Lower leg skin (tissue), 4 donors: ENCODE data around the gene SH3D19. TPM values are rescaled to one million over a fixed set of nuclear protein-coding genes. Genes with fewer than 3 reads are reported as not detected.

Experiments
- DNase-seq, 2 donors: peaks; one replicate each; pipeline ENCODE4 v3.0.0-alpha.2; 2019; ENCODE audit warnings: low spot score in 2 of 2
- H3K4me3 ChIP-seq: fragments of 200-600 bp; sonication (generic); 2 replicates; pipeline ENCODE4 v1.5.1; 2017; ENCODE audit warnings: mild to moderate bottlenecking, low read depth; ENCODE audit not compliant: poor library complexity, severe bottlenecking
- CTCF ChIP-seq, 3 donors: fragments of 450-650 bp; IDR thresholded peaks; one replicate each; pipeline ENCODE4 v1.5.1; 2016; ENCODE audit warnings: antibody characterized with exemption in 3 of 3, mild to moderate bottlenecking in 3 of 3, moderate library complexity in 2 of 3
- POLR2A ChIP-seq, 2 donors: fragments of 450-650 bp; IDR thresholded peaks; one replicate each; pipeline ENCODE4 v1.6.1; 2016 to 2017; ENCODE audit warnings: antibody characterized with exemption in 2 of 2, mild to moderate bottlenecking in 1 of 2, moderate library complexity in 1 of 2
- WGBS, 2 donors: methylation state at CpG; one replicate each; pipeline ENCODE4 v1.1.5; 2018; 5-methylcytosine and 5-hydroxymethylcytosine counted together
- intact Hi-C: fragments of 100-400 bp; cut with DNase I; formaldehyde crosslinking; loops from one replicate; pipeline ENCODE4 v1.15.0; 2023; ENCODE audit warnings: low total_unique reads
- total RNA-seq, 4 donors: library from RNA; depleted of rRNA; stranded (reverse); fragments of >200 nt; gene quantifications; one replicate each; pipeline ENCODE4 v1.1.0, GENCODE V29; 2016

The SH3D19 gene
- total RNA-seq, 4 donors from 2014 or later: 70.8 to 82.5 (median 78.6) TPM

DNA sequence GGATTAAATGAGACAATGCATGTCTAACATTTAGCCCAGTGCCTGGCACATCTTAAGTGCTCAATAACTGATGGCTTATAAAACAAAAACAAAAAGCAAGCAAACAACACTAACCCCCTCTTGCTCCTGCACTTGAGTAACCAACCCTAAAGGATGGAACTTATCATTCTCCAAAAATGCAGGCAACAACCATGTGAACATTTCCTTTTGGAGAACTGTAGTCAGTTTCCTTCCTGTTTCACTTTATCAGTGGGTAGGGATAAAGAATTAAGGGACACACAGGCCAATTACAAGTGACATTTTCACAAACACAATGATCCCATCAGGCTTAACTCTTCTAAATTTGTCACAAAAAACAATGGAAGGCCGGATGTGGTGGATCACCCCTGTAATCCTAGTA, 195.6 kb downstream of the SH3D19 start:
- 84 to 96% methylated on average over 1 of the region's 1 CpG for WGBS, 2 donors
- H3K4me3 ChIP-seq: no peak overlapping the region
- no peak for DNase-seq
- TF ChIP-seq POLR2A (IDR thresholded peaks at IDR 0.05) (no peak), CTCF (IDR thresholded peaks at IDR 0.05) (no peak)
- intact Hi-C loops: no loop called here

DNA sequence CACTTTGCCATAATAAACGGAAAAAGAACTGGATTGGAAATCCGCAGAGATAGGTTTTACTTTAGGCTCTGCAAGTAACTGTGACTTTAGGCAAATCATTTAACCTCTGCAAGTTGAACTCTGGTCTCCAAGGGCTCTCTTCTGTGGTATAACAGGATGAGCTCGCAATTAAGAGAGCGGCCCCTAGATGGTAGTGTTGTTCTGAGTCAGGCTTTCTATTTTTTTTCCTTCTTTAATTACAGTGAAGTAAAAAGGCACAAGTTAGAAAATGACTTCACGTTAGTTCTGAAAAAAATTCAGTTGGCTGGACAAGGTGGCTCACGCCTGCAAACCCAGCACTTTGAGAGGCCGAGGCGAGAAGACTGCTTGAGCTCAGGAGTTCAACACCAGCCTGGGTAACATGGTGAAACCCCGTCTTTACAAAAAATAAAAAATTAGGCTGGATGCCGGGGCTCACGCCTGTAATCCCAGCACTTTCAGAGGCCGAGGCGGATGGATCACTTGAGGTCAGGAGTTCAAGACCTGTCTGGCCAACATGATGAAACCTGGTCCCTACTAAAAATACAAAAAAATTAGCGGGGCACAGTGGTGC, 207.9 kb downstream of the SH3D19 start:
- WGBS, 2 donors: 41 to 43% methylated on average over 13 to 14 of the region's 14 CpGs
- DNase-seq: peak in 1 of 2 donors; percentile 58
- no peak overlapping the region for H3K4me3 ChIP-seq
- TF ChIP-seq CTCF (IDR thresholded peaks at IDR 0.05) (peak in 1 of 3 donors; percentile 34), POLR2A (IDR thresholded peaks at IDR 0.05) (no peak)
- intact Hi-C loops: no loop called here

GRCh38 chr4:151114986-151115385, 210.4 kb downstream of the SH3D19 start:
- 77 to 80% methylated on average over 5 of the region's 5 CpGs for WGBS, 2 donors
- TF ChIP-seq CTCF (IDR thresholded peaks at IDR 0.05) (no peak), POLR2A (IDR thresholded peaks at IDR 0.05) (no peak)
- intact Hi-C loops: no loop called here
- DNase-seq: no peak
- no peak overlapping the region for H3K4me3 ChIP-seq

DNA sequence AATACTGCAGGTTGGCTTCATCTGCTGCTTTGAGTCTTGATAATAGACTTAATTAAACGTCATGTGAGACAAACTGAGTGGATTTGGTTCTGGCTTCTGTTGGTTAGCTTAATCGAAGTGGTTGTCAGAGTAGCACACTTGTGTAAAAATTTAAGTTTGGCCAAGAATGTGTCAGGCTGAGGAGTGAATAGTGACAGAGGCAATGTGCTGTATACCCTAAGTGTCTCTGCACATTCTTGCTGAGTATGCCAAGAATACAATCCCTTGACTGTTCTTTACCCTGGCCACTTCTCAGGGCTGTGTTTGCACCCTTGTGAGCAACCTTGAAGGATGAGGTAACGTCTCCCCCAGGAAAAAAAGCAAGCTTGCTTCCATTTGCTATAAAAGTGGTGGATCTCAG, 211.1 kb downstream of the SH3D19 start:
- WGBS, 2 donors: 73 to 75% methylated on average over 3 of the region's 3 CpGs
- DNase-seq: no peak
- H3K4me3 ChIP-seq: no peak overlapping the region
- intact Hi-C loops: no loop called here
- TF ChIP-seq POLR2A (IDR thresholded peaks at IDR 0.05) (no peak), CTCF (IDR thresholded peaks at IDR 0.05) (no peak)

DNA sequence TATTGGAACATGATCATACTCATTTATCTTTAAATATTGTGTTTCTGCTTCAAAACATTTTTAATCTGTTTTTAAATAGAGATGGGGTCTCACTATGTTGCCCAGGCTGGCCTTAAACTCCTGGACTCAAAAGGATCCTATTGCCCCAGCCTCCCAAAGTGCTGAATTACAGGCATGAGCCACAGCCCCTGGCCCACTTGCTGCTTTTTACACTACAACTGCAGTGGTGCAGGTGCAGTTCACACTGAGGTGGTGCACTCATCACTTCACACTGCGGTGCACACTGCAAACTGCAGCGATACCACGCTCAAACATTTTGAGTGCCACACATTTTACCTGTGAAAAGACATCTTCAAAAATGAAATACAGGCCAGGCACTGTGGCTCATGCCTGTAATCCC, 215.2 kb downstream of the SH3D19 start:
- H3K4me3 ChIP-seq: no peak overlapping the region
- WGBS, 2 donors: 95 to 100% methylated on average over 3 of the region's 3 CpGs
- DNase-seq: no peak
- intact Hi-C loops: no loop called here
- TF ChIP-seq POLR2A (IDR thresholded peaks at IDR 0.05) (no peak), CTCF (IDR thresholded peaks at IDR 0.05) (no peak)

- TF ChIP-seq CTCF (IDR thresholded peaks at IDR 0.05) (no peak), POLR2A (IDR thresholded peaks at IDR 0.05) (no peak)
- intact Hi-C loops: no loop called here
- no peak overlapping the region for H3K4me3 ChIP-seq
- WGBS, 2 donors: 96 to 100% methylated on average over 3 of the region's 3 CpGs
- no peak for DNase-seq
Observed at GRCh38 chr4:151107063-151107462, 218.3 kb downstream of the SH3D19 start.
